Right lobe of liver (tissue), 4 donors: ENCODE measurements around the gene TFF2.

ENCODE experiments used
- POLR2A ChIP-seq: fragments of 450-650 bp; IDR thresholded peaks from one replicate; pipeline ENCODE4 v1.6.1; 2017; ENCODE audit warnings: antibody characterized with exemption, mild to moderate bottlenecking
- TF ChIP-seq, protein P1 (sequence below), 4 donors: fragments of 200-600 bp in 3 of 4; fragments of 450-650 bp in 1 of 4; IDR thresholded peaks; one replicate each; pipeline versions ENCODE4 v1.5.1 to v1.8.0; 2016 to 2022; ENCODE audit warnings: antibody characterized with exemption in 4 of 4, mild to moderate bottlenecking in 2 of 4
- donor health status: DM: no; HTN: no; CAD: no.
- donor health status: DM: no; HTN: no; CAD: no.
- donor health status: DM: no; HTN: yes; CAD: no.

DNA sequence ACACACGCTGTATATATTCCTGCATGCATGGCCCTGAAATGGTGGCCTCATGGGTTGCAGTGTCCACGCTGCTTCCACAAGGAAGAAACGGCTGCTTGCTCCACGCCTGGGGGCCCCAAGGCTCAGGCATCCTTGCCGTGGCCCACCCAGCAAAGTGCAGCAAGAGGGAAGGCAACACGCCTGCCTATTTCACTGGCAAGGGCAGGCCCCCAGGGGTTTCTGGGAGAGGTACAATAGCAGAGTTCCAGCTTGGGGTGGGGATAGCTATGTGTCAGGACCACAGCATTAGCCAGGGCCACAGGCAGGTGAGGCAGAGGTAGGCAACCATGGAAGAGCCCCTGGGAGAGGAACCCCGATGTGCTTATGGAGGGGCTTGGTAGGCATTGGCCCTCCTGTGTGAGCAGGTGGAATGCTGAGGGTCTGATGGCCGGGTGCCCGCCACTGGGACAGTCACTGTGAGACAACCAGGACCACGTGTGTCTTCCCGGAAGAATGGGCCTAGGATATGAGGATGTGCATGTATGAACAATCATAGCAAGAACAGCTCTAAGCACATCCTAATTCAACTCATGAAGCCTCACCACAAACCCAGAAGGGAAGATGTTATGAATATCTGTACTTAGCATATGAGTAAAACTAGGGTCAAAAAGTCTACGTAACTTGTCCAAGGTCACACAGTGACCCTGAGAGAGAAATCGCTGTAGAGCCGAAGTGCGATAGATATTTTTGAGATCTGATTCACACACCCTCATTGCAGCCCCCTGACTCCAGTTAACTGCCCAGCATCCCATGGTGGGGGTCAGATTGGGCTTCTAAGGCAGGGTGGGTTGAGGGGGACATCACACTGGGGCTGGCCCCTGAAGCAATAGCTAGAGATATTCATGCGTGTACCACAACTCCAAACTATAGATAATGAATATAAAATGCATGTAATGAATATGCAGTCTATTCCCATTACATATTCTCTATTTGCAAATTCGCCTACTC lies 11.8 kb downstream of the TFF2 start:
- TF ChIP-seq, protein P1, sequence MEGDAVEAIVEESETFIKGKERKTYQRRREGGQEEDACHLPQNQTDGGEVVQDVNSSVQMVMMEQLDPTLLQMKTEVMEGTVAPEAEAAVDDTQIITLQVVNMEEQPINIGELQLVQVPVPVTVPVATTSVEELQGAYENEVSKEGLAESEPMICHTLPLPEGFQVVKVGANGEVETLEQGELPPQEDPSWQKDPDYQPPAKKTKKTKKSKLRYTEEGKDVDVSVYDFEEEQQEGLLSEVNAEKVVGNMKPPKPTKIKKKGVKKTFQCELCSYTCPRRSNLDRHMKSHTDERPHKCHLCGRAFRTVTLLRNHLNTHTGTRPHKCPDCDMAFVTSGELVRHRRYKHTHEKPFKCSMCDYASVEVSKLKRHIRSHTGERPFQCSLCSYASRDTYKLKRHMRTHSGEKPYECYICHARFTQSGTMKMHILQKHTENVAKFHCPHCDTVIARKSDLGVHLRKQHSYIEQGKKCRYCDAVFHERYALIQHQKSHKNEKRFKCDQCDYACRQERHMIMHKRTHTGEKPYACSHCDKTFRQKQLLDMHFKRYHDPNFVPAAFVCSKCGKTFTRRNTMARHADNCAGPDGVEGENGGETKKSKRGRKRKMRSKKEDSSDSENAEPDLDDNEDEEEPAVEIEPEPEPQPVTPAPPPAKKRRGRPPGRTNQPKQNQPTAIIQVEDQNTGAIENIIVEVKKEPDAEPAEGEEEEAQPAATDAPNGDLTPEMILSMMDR (IDR thresholded peaks at IDR 0.05): no peak
- TF ChIP-seq POLR2A: no peak
